Activated CD8-positive, alpha-beta memory T cell treated with anti-CD3 and anti-CD28 coated beads for 1 hour (primary cell): ENCODE measurements around the gene ARHGEF16.

Source experiments
- DNase-seq, 2 donors: peaks; one replicate each; pipeline ENCODE4 v3.0.0-alpha.2; 2020; ENCODE audit warnings: low read depth in 1 of 2; ENCODE audit errors: extremely low read depth in 1 of 2

Gene ARHGEF16

DNA sequence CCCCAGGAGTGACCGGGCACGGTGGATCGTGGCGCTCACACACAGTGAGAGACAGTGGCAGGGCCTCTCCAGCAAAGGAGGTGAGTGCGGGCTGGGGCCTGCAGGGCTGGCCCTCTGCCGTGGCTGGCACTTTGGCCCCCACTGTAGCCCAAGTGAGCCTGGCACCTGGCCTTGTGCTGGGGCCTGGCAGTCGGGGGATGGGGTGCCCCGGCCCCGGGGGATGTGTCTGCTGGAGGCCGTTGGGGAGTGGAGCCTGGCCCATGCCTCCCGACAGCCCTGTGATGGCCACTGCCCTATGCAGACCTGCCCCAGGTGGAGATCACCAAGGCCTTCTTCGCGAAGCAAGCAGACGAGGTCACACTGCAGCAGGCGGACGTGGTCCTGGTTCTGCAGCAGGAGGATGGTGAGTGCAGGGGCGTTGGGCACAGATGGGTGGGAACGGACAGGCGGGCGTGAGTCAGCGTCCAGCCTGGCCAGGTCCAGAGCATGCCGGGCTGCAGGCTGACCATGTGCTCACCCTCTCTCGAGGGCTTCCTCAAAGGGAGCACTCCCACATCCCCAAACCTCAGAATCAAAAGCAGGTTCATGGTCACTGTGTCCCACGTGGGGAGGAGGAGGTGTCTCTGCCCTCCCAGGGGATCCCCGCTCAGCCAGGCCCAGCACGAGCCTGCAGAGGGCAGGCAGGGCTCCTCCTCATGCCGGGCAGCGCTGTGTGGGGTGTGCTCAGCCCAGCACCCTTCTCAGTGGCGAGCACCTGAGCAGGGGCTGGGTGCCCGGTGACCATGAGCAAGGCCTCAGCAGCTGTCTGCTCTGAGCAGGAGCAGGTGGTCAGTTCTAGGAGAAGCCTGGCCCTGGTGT lies 25.3 kb downstream of the ARHGEF16 start:
- DNase-seq = no peak

GRCh38 chr1:3480369-3480719 lies 25.9 kb downstream of the ARHGEF16 start:
- no peak for DNase-seq

- no peak for DNase-seq
Measured at GRCh38 chr1:3481046-3481445, 26.6 kb downstream of the ARHGEF16 start.

GRCh38 chr1:3481836-3482375 lies 27.4 kb downstream of the ARHGEF16 start:
- DNase-seq = no peak

DNA sequence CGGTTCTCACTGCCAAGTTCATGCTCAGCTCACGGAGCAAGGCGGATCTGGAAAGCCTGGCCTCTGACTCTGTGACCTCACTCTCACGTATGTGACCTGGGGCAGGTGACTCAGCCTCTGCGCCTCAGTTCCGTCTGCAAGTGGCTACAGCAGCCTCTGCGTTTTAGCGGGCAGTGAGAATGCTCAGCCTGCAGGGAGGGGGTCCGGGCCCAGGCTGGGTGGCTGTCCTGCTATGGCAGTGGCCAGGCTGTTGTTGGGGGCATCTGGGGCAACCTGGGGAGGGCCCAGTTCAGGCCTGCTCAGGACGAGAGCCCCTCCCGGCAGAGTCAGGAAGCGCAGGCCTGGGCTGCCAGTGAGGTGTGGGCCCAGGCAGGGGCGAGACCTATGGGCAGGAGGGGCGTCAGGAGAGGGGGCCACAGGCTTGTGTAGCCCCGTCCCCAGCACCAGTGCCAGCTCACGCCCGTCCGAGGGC lies 27.9 kb downstream of the ARHGEF16 start:
- no peak for DNase-seq

DNA sequence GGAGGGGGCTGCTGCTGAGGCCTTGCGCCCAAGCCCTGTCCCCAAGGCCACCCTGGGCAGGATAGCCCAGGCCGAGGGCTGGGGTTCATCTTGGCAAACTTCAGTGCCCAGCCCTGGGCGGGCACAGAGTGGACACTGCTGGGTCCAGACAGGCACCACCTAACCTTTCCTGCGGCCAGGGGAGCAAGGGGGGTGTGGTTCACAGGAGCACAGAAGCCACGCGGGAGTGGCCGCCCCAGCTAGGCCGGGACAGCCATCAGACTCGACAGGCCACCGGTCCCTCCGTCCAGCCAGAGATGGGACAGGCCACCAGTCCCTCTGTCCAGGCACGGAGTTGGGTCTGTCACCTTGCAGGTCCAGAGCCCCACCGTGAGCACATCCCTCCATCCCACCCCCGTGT lies 28.9 kb downstream of the ARHGEF16 start:
- DNase-seq = no peak

DNA sequence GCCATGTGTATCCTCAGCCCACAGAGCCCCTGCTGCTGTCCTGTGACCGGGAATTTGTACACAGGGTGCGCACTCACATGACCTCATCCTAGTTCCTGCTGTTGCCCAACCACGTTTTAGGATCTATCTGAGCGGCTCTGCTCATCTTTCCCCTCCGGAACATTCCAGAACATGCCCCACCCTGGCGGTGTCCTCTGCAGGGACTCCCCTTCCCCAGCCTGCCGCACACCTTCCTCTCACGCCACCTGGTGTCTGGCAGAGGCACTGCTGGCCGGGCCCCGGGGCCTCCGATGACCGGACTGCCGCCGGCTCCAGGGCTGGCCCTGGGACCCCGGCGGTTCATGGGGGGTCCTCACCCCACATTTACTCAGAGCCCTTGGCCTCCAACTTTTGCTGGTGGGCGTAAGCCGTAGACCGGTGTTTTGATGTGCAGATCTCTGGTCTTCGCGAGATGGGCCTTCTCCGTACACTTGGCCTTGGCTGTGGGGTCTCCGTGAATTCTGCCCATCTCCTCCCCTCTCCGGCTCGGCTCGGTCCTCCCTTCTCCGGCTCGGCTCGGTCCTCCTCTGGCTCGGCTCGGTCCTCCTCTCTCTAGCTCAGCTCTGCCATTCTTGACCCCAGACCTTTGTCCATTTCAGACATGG lies 29.5 kb downstream of the ARHGEF16 start:
- peak in 1 of 2 donors; percentile 24 for DNase-seq

DNA sequence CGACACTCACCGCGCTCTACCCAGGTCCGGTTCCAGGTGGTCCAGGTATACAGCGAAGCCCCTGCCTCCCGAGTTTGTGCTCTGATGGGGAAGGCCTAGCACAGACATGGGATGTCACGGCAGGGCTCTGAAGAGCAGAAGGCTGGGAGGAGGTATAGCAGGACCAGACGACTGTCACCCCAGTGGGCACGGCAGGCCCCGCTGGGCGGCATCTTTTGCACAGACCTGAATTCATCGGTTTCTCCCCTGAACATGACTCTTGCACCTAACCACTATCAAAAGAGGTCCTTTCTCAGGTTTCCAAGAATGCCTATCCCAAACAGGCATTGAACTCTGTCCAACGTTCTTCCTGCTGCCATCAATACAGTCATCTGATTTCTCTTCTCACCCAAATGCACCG lies 30.6 kb downstream of the ARHGEF16 start:
- DNase-seq = no peak

DNA sequence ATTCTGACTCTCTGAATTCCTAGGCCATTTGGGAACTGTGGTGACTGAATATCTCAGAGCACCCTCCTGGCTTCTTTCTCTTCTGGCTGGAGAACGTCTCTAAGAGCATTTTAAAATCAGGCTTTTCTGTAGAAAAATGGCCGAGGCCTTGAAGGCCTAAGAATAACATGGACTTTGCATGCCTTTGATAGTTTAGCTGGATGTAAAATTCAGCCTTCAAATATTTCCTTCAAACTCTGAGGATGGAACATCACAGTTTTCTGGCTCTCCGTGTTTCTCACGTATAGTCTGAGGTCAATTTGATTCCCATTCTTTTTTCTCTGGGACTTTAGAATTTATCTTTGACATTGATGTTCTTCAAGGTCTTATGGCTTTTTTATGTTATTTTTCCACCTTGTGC lies 34.0 kb downstream of the ARHGEF16 start:
- no peak for DNase-seq

- no peak for DNase-seq
Measured at GRCh38 chr1:3490046-3490745, 35.7 kb downstream of the ARHGEF16 start.

GRCh38 chr1:3491291-3492246 lies 37.1 kb downstream of the ARHGEF16 start:
- DNase-seq = peak; percentile 54 to 80

GRCh38 chr1:3492545-3493246 lies 38.2 kb downstream of the ARHGEF16 start:
- DNase-seq = no peak

DNA sequence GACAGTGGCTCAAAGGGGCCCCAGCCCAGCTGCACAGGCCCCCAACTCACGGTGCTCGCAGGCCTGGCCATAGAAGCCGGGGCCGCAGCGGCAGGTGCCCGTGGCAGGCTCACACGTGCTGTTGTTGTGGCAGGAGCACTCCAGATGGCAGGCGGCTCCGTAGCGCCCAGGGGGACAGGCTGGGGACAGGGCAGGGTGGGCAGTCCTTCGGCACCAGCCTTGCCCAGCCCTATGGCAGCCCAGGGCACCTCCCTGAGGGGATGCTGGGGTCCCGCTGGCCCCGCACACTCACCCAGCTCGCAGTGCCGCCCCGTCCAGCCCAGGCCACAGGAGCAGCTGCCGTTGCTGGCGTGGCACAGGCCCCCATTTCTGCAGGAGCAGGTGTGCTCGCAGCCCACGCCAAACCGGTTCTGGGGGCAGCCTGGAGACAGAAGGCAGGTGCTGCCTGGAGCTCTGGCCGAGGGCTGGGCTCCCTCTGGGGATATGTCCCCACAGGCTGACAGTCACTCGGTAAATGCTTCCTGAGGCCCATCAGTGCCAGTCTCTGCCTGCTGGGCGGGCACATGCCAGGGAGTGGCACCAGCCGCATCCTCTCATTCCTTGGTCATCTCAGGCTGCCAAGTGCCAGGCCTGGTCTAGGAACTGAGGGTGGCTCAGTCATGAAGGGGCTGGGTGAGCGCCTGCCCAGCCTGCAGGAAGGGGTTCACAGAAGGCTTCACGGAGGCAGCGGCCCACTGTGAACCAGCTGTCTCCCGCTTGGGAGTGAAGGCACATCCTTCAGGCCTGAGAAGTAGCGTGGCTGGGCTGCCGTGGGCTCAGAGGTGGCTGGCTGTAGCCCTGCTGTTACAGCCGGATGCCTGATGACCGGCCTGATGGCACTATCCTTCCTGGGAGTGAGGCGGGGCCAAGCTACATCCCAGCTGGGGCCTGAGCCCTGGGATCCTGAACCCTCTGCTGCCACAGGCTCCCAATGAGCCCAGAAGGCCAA lies 40.1 kb downstream of the ARHGEF16 start:
- no peak for DNase-seq

DNA sequence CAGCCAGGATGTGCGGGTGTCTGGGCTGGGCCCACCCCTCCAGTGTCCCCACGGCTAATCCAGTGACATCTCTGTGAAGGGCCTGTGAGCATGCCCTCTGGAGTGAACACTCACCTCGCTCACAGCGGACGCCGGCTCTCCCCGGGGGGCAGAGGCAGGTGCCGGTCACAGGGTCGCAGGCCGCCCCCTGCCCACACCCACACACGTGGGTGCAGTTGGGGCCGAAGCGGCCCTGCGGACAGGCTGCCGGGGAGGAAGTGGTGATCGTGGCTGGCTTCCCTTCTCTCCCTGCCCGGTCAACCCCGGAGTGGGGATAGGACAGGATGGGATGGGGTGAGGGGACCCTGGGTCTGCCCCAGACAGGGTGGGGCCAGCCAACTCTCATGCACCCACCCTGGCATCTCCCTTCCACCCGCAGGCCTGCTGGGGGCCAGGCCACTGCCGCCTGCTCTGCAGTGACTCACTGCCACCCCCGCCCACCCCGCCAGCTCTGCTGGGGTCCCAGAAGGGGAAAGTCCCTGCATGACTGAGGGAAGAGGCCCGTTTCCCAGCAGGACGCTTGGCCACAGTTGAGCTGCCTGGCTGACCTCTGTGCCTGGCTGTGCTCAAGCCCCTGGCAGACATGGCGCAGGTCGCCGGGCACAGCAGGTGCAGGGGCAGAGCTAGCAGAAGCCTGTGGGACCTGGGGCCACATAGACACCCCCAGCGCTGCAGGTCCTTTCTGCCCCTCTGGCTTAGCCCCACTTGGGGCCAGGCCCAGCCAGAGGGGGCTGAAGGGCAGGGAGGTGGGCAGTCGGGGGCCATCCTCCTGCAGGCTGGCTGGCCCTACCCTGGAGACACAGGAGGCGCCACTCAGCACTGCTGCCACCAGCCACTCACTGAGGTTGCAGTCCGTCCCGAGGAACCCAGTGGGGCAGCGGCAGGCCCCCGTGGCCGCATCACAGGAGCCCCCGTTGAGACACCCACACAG lies 41.6 kb downstream of the ARHGEF16 start:
- no peak for DNase-seq

- no peak for DNase-seq
Measured at GRCh38 chr1:3496916-3497315, 42.5 kb downstream of the ARHGEF16 start.

GRCh38 chr1:3497521-3497920 lies 43.1 kb downstream of the ARHGEF16 start:
- no peak for DNase-seq

GRCh38 chr1:3498246-3498930 lies 43.9 kb downstream of the ARHGEF16 start:
- no peak for DNase-seq
